K562 (cell line): ENCODE measurements around the gene CPT1B. TPM values are rescaled to one million over a fixed set of nuclear protein-coding genes. Genes with fewer than 3 reads are reported as not detected.

Experiments
- ATAC-seq: fragments of 200-7000 bp; cut with Tn5 transposase; 3 replicates; pipeline ENCODE4 v1.9.1; 2020; ENCODE audit warnings: moderate library complexity
- BruUV-seq: library from RNA; stranded (reverse); fragments of 400-500 nt; replicated peaks from 2 replicates; lab custom pipeline; 2021; lab: Mats Ljungman, UMichigan
- CTCF ChIA-PET: fragments of 300-600 bp; formaldehyde crosslinking; extraction: SDS; loops from one replicate; lab custom pipeline; 2021; ENCODE audit warnings: low intra/inter-chr PET ratio; lab: Yijun Ruan, JAX
- POLR2A ChIA-PET: fragments of 300-600, 350-650 bp; sonication (Branson Sonifier 250); formaldehyde crosslinking; extraction: SDS; loops from one replicate; lab custom pipeline; 2021; ENCODE audit warnings: antibody characterized with exemption, inconsistent platforms; lab: Yijun Ruan, JAX
- DNase-seq, 4 experiments: peaks; one replicate each; pipeline versions ENCODE4 v3.0.0 to v3.0.0-alpha.2; 2011 to 2018; ENCODE audit warnings: low spot score in 3 of 4, mixed read lengths in 3 of 4; ENCODE audit errors: extremely low read depth in 1 of 4
- FAIRE-seq: peaks from 2 replicates; lab custom pipeline; 2011; peaks lifted over from hg19 to GRCh38; lab: Jason Lieb, UNC
- H2AFZ ChIP-seq: 2 replicates; pipeline ENCODE4 v1.6.0; 2011; ENCODE audit warnings: low read depth, low read length, control low read depth, inconsistent platforms
- H3K27ac ChIP-seq: fragments of 200-600 bp; 3 replicates; pipeline ENCODE4 v1.8.0; 2011; ENCODE audit warnings: low read depth, mild to moderate bottlenecking, control low read depth, inconsistent platforms, low read length, moderate library complexity, mixed read lengths; ENCODE audit errors: extremely low read depth
- H3K27me3 ChIP-seq, 2 experiments: fragments of 300-600 bp in 1 of 2; 2 replicates in 1 of 2; 3 replicates in 1 of 2; pipeline versions ENCODE4 v1.6.0 to v1.8.0; 2011; ENCODE audit warnings: inconsistent platforms in 2 of 2, low read length in 2 of 2, mild to moderate bottlenecking in 1 of 2, mixed read lengths in 1 of 2, moderate library complexity in 1 of 2; ENCODE audit not compliant: control insufficient read depth in 2 of 2, insufficient read depth in 2 of 2
- H3K36me3 ChIP-seq: fragments of 300-600 bp; 3 replicates; pipeline ENCODE4 v1.8.0; 2011; ENCODE audit warnings: mild to moderate bottlenecking, low read length, inconsistent platforms; ENCODE audit not compliant: control insufficient read depth, insufficient read depth
- H3K4me1 ChIP-seq, 2 experiments: fragments of 200-600 bp in 1 of 2; replicated peaks in 1 of 2; 2 replicates in 1 of 2; 3 replicates in 1 of 2; pipeline versions ENCODE4 v1.5.1 to v1.8.0; 2011; ENCODE audit warnings: inconsistent platforms in 2 of 2, low read length in 2 of 2, mild to moderate bottlenecking in 1 of 2, mixed read lengths in 1 of 2, moderate library complexity in 1 of 2; ENCODE audit not compliant: control insufficient read depth in 2 of 2, insufficient read depth in 2 of 2
- H3K4me2 ChIP-seq: 2 replicates; pipeline ENCODE4 v1.6.1; 2011; ENCODE audit warnings: low read length, control low read depth, inconsistent platforms, mixed read lengths; ENCODE audit not compliant: insufficient read depth
- H3K4me3 ChIP-seq: fragments of 200-600 bp; sonication (generic), shearing (Covaris generic); 2 replicates; pipeline ENCODE4 v1.5.1; 2016; ENCODE audit warnings: control low read depth, inconsistent platforms
- H3K79me2 ChIP-seq: fragments of 200-600 bp; 3 replicates; pipeline ENCODE4 v1.8.0; 2011; ENCODE audit warnings: low read length, inconsistent platforms; ENCODE audit not compliant: control insufficient read depth, insufficient read depth
- H3K9ac ChIP-seq, 2 experiments: 2 replicates each; pipeline versions ENCODE4 v1.6.0 to v1.6.1; 2011; ENCODE audit warnings: low read depth in 2 of 2, low read length in 2 of 2, control low read depth in 1 of 2, inconsistent platforms in 1 of 2, mild to moderate bottlenecking in 1 of 2, mixed read lengths in 1 of 2; ENCODE audit not compliant: insufficient read depth in 1 of 2
- H3K9me1 ChIP-seq: one replicate; pipeline ENCODE4 v1.6.0; 2011; ENCODE audit warnings: inconsistent platforms, mild to moderate bottlenecking, low read length, moderate library complexity; ENCODE audit not compliant: control insufficient read depth, insufficient read depth
- H3K9me3 ChIP-seq: replicated peaks from 2 replicates; pipeline ENCODE4 v1.5.1; 2011; ENCODE audit warnings: low read depth, low read length, inconsistent platforms; ENCODE audit not compliant: control insufficient read depth, insufficient read depth
- H4K20me1 ChIP-seq: replicated peaks from 2 replicates; pipeline ENCODE4 v1.6.1; 2011; ENCODE audit warnings: low read length, inconsistent platforms, mixed read lengths; ENCODE audit not compliant: control insufficient read depth, insufficient read depth
- CBFA2T3 ChIP-seq: fragments of 450-650 bp; IDR thresholded peaks from 2 replicates; pipeline ENCODE4 v1.6.1; 2017
- DPF2 ChIP-seq: fragments of 450-650 bp; IDR thresholded peaks from 2 replicates; pipeline ENCODE4 v1.6.1; 2016
- GATAD2A ChIP-seq: fragments of 450-650 bp; IDR thresholded peaks from 2 replicates; pipeline ENCODE4 v1.6.1; 2017
- HDAC2 ChIP-seq: fragments of 450-650 bp; IDR thresholded peaks from 2 replicates; pipeline ENCODE4 v1.6.1; 2016; ENCODE audit warnings: mild to moderate bottlenecking
- KDM1A ChIP-seq, 2 experiments: fragments of 450-650 bp; IDR thresholded peaks; 2 replicates each; pipeline ENCODE4 v1.6.1; 2016; ENCODE audit warnings: mild to moderate bottlenecking in 2 of 2
- NCOR1 ChIP-seq: fragments of 450-650 bp; IDR thresholded peaks from 2 replicates; pipeline ENCODE4 v1.6.1; 2016; ENCODE audit warnings: mild to moderate bottlenecking, moderate library complexity
- NFRKB ChIP-seq: fragments of 450-650 bp; IDR thresholded peaks from 2 replicates; pipeline ENCODE4 v1.6.1; 2016; ENCODE audit warnings: low read depth
- PTRF ChIP-seq: fragments of 450-650 bp; IDR thresholded peaks from 2 replicates; pipeline ENCODE4 v1.6.1; 2016; ENCODE audit warnings: mild to moderate bottlenecking, missing genetic modification characterization, missing compliant biosample characterization
- SIX5 ChIP-seq, 2 experiments: IDR thresholded peaks; 2 replicates each; pipeline ENCODE4 v1.6.1; 2011; ENCODE audit warnings: low read length in 2 of 2, borderline replicate concordance in 1 of 2, low read depth in 1 of 2, mild to moderate bottlenecking in 1 of 2, moderate library complexity in 1 of 2; ENCODE audit not compliant: insufficient read depth in 1 of 2
- ZC3H8 ChIP-seq: fragments of 450-650 bp; IDR thresholded peaks from 2 replicates; pipeline ENCODE4 v1.6.1; 2017
- ZNF280B ChIP-seq: fragments of 250-450 bp; sonication (Bioruptor Pico); IDR thresholded peaks from 2 replicates; pipeline ENCODE4 v1.5.1; 2021; ENCODE audit warnings: mild to moderate bottlenecking
- WGBS: fragments of 100-300 bp; shearing (Covaris generic); methylation state at CpG from one replicate; pipeline ENCODE4 v1.1.6; 2016; ENCODE audit warnings: low coverage, mixed read lengths; ENCODE audit not compliant: insufficient coverage; ENCODE audit errors: missing lambda C conversion rate; 5-methylcytosine and 5-hydroxymethylcytosine counted together
- in situ Hi-C: fragments of 300-500 bp; cut with MboI; formaldehyde crosslinking; loops from 4 replicates; pipeline ENCODE4 v1.15.0; 2018; ENCODE audit warnings: inconsistent platforms, mixed read lengths
- intact Hi-C: fragments of 100-400 bp; cut with micrococcal nuclease; formaldehyde crosslinking; loops from 2 replicates; pipeline ENCODE4 v1.14.2; 2022
- polyA plus RNA-seq, 8 experiments: library from polyadenylated mRNA; depleted of rRNA in 4 of 8; stranded (reverse) in 5 of 8; unstranded in 3 of 8; fragments of >200 nt; fragmentation: Nextera tagmentation in 2 of 8; fragmentation: Illumina TruSeq in 1 of 8; extraction: Ambion mirVana in 2 of 8; extraction: Trizol in 1 of 8; gene quantifications; 2 replicates each; pipeline versions ENCODE4 v1.2.1 to v1.2.3, GENCODE V29; 2011 to 2014; ENCODE audit warnings: inconsistent platforms in 1 of 8, missing spikeins in 1 of 8
- total RNA-seq, 7 experiments: library from RNA; depleted of rRNA in 6 of 7; stranded (reverse); fragments of >200 nt in 6 of 7; fragmentation: Illumina TruSeq in 2 of 7; extraction: Trizol in 2 of 7; gene quantifications; 2 replicates each; pipeline versions ENCODE4 v1.2.1 to v1.2.3, GENCODE V29; 2011 to 2021; ENCODE audit warnings: low replicate concordance in 1 of 7

The CPT1B gene
- total and polyA plus RNA-seq, 9 of the 15 experiments (the other 6 are each of a cell fraction or from before 2014, with no cell fraction given) = 0.35 to 6.1 (median 2.6) TPM

DNA sequence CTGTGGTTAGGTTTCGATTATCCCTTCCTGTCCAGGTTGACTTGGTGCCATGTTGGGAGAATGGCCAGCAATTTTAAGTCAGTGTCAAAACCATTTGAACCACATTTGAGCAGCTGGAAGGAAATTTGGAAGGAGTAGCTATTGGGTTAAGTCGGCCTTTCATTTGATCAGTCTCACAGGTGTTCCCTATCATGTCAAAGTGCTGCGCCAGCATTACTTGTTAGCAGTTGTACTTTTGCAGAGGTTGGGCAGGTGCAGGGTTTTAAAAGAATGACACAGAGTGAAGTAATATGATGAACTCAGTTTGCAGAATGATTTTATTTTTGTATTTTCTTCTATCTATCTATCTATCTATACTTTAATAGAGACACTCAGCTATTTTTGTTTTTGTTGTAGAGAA is 42.0 kb downstream of the CPT1B start:
- FAIRE-seq = no peak
- 58% methylated on average over 2 of the region's 3 CpGs for WGBS
- DNase-seq = no peak
- Histone ChIP-seq H3K9me3 (no peaks in the 10 kb centered on the region), H3K79me2 (no peaks in the 10 kb centered on the region), H3K27me3 (no peaks in the 10 kb centered on the region), H3K27ac (no peak overlapping the region), H4K20me1 (no peaks in the 10 kb centered on the region), H3K9me1 (no peaks in the 10 kb centered on the region), H3K4me2 (no peak overlapping the region), H3K4me3 (no peak overlapping the region), H3K4me1 (peaks cover 25% of the 10 kb centered on the region in 2 experiments), H3K36me3 (no peaks in the 10 kb centered on the region), H2AFZ (no peak overlapping the region), H3K9ac (no peak overlapping the region)
- no peak for TF ChIP-seq DPF2
- TF ChIP-seq KDM1A (IDR thresholded peaks at IDR 0.05) = no peak
- no peak for TF ChIP-seq NFRKB
- TF ChIP-seq CBFA2T3 = no peak
- TF ChIP-seq NCOR1 = no peak
- no peak for TF ChIP-seq SIX5 (IDR thresholded peaks at IDR 0.05; ENCODE audit: borderline replicate concordance in 1 of 2, insufficient read depth in 1 of 2, low read depth in 1 of 2, low read length in 2 of 2)
- no peak for TF ChIP-seq PTRF (tag)
- no peak for TF ChIP-seq HDAC2
- TF ChIP-seq ZNF280B = no peak
- no peak for TF ChIP-seq GATAD2A
- no peak for TF ChIP-seq ZC3H8
- no TSS peak for BruUV-seq
- in situ Hi-C loops (no loop called here), intact Hi-C loops (no loop called here)
- no peak for ATAC-seq
- ChIA-PET POLR2A (interaction anchor here (1.4 kb wide), 1 partner anchor 11 kb away, joined by 5 read pairs; the partner anchor contains the start of gene SCO2), CTCF (no interaction called here)
